GM10266 (cell line): ENCODE measurements around the gene MAPRE2.
"Not testable (repeated sequence)": the region's sequence is repeated elsewhere in the genome, so short reads cannot be mapped to it uniquely, and the experiment has no call there.

Source experiments
- DNase-seq: peaks from one replicate; pipeline ENCODE4 v3.0.0; 2012; ENCODE audit errors: extremely low spot score
- CTCF ChIP-seq: IDR thresholded peaks from 2 replicates; pipeline ENCODE4 v1.5.1; 2012; ENCODE audit warnings: mild to moderate bottlenecking, low read depth; ENCODE audit not compliant: control insufficient read depth, insufficient read depth; ENCODE audit errors: missing control alignments

The MAPRE2 gene

GRCh38 chr18:35163014-35163539, 121.9 kb downstream of the MAPRE2 start:
- DNase-seq = no peak
- no peak for TF ChIP-seq CTCF

GRCh38 chr18:35163721-35164120, 122.5 kb downstream of the MAPRE2 start:
- TF ChIP-seq CTCF = no peak
- DNase-seq = no peak

- DNase-seq = no peak
- no peak for TF ChIP-seq CTCF
Measured at GRCh38 chr18:35164133-35164532, 122.9 kb downstream of the MAPRE2 start.

- no peak for DNase-seq
- no peak for TF ChIP-seq CTCF
Measured at GRCh38 chr18:35167332-35167731, 126.1 kb downstream of the MAPRE2 start.

- no peak for DNase-seq
- TF ChIP-seq CTCF = no peak
Measured at GRCh38 chr18:35167857-35168256, 126.6 kb downstream of the MAPRE2 start.

- DNase-seq = not testable (repeated sequence)
Measured at GRCh38 chr18:35170323-35170722, 129.1 kb downstream of the MAPRE2 start.

- DNase-seq = no peak
- no peak for TF ChIP-seq CTCF
Measured at GRCh38 chr18:35171315-35171987, 130.2 kb downstream of the MAPRE2 start.

GRCh38 chr18:35172009-35172408, 130.8 kb downstream of the MAPRE2 start:
- TF ChIP-seq CTCF = no peak
- DNase-seq = no peak
